Measurements from ENCODE around the gene SETD1B.
"Not testable (repeated sequence)": the region's sequence is repeated elsewhere in the genome, so short reads cannot be mapped to it uniquely, and the experiment has no call there.

Gene SETD1B

DNA sequence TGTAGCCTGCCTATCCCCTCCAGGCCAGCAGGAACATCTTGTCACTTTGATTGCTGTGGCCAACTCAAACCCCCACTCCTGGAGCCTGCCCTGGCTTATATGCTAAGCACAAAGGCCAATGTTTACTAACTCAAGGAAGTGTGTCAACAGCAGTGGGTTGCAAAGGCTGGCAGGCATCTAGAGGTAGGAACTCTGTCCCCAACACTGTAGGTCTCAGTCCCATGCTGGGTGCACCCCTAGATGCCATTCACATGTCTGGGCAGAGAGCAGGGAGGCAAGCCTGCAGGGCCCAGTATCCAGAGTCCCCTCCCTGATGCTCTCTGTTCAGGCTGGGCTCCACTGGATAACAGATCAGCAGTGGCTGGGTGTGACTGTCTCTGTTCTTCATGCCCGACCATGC lies 56.4 kb downstream of the SETD1B start:
- no peak for DNase-seq

- not testable (repeated sequence) for DNase-seq
These were observed 56.9 kb downstream of the SETD1B start for GRCh38 chr12:121860699-121861098.

DNA sequence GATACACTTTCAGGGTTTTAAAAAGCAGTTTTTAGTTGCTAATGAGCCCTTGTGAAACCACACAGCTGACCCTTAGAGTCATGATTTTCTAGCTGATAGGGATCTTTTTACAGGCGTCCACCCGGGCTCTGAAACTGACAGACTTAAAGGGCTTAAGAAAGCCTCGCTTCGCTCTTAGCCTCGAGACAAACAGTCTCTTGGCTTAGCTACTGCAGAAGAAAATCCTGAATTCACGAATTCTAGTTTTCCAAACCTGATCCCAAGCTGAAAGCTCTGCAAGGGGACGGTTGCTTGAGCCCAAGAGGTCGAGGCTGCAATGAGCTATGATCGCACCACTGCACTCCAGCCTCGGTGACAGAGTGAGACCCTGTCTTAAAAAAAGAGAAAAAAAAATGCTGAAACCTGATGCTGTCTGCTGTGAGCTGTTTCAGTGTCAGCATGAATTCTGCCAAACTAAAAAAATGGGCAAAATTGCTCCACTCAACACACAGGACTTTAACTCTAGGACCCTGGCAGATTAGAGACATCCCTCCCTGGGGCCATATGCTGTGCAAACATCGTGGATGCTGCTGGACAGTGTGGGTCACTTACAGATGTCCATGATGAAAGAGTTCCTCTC lies 57.9 kb downstream of the SETD1B start:
- DNase-seq = no peak

GRCh38 chr12:121866331-121866730 lies 62.5 kb downstream of the SETD1B start:
- DNase-seq = no peak

GRCh38 chr12:121869229-121869628 lies 65.4 kb downstream of the SETD1B start:
- not testable (repeated sequence) for DNase-seq

DNA sequence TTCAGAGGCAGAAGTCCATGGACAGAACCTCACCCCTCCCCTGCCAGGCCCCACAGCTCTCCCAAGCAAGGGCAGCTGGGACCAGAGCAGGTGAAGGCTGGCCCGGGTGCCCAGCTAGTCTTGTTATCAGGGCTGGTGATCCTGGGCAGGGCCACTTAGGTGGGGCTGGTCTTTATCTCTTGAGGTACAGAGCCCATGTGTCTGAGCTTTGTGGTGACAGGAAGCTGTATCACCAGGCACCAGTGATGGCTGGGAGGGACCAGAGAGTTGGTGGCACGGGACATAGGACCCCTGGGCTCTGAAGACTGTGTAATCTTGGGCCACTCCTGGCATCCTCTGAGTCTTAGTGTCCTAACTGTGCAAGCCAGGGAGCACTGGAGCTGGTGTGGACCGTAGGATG lies 67.7 kb downstream of the SETD1B start:
- no peak for DNase-seq

GRCh38 chr12:121872546-121873215 lies 68.9 kb downstream of the SETD1B start:
- DNase-seq = no peak

DNA sequence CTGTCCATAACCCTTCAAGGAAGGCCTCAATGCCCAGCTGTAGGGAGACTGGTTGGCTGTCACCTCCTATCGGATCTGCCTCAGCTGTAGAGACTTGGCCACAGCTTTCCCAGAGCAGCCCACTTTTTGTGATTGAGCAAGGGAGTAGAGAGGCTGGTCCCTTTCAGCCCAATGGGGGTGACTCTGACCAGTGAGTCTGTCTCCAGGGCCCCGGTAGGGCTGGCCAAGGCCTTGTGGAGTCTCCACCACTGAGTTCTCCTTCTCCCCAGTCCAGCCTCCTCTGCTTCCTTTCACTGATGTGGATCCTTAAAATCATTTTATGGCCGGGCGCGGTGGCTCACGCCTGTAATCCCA lies 69.4 kb downstream of the SETD1B start:
- DNase-seq = no peak

- DNase-seq = peak; percentile 26 to 37
These were observed 70.3 kb downstream of the SETD1B start for GRCh38 chr12:121874071-121874470.

GRCh38 chr12:121875582-121875981 lies 71.8 kb downstream of the SETD1B start:
- no peak for DNase-seq

- DNase-seq = not testable (repeated sequence)
These were observed 72.3 kb downstream of the SETD1B start for GRCh38 chr12:121876080-121876447.
